Activated CD8-positive, alpha-beta T cell treated with anti-CD3 and anti-CD28 coated beads for 36 hours (primary cell): ENCODE data around the gene LYRM9. TPM values are rescaled to one million over a fixed set of nuclear protein-coding genes. Genes with fewer than 3 reads are reported as not detected.

Experiments
- ATAC-seq: fragments of 200-7000 bp; cut with Tn5 transposase; one replicate; pipeline ENCODE4 v1.10.0; 2021; ENCODE audit warnings: mild to moderate bottlenecking, moderate library complexity
- CTCF ChIA-PET: fragments of 350-600 bp; sonication (Branson Sonifier 250); formaldehyde crosslinking; loops from one replicate; lab custom pipeline; 2021; ENCODE audit warnings: antibody characterized with exemption; lab: Charles Lee
- POLR2A ChIA-PET: fragments of 350-600 bp; sonication (Branson Sonifier 250); formaldehyde crosslinking; loops from one replicate; lab custom pipeline; 2021; ENCODE audit warnings: antibody characterized with exemption; lab: Charles Lee
- DNase-seq: peaks from one replicate; pipeline ENCODE4 v3.0.0-alpha.2; 2020
- H3K27ac Mint-ChIP-seq: one replicate; pipeline ENCODE4 v1.8.0; 2021; ENCODE audit warnings: mild to moderate bottlenecking, mixed read lengths
- H3K27me3 Mint-ChIP-seq: one replicate; pipeline ENCODE4 v1.8.0; 2021; ENCODE audit warnings: mixed read lengths
- H3K36me3 Mint-ChIP-seq: one replicate; pipeline ENCODE4 v1.8.0; 2021; ENCODE audit warnings: low read depth, mixed read lengths
- H3K4me1 Mint-ChIP-seq: one replicate; pipeline ENCODE4 v1.8.0; 2021; ENCODE audit warnings: low read depth, mixed read lengths
- H3K4me3 Mint-ChIP-seq: one replicate; pipeline ENCODE4 v1.8.0; 2021; ENCODE audit warnings: mild to moderate bottlenecking, moderate library complexity, mixed read lengths
- H3K9me3 Mint-ChIP-seq: one replicate; pipeline ENCODE4 v1.8.0; 2021; ENCODE audit warnings: mixed read lengths
- intact Hi-C: fragments of 100-400 bp; cut with micrococcal nuclease; formaldehyde crosslinking; loops from one replicate; pipeline ENCODE4 v1.10.0; 2022
- total RNA-seq, 2 experiments: library from RNA; stranded (reverse); gene quantifications; one replicate each; pipeline ENCODE4 v1.2.3, GENCODE V29; 2021
- TF ChIP-seq, protein P1 (sequence below): fragments of 200-600 bp; IDR thresholded peaks from one replicate; pipeline ENCODE4 v1.8.0; 2022; ENCODE audit warnings: antibody characterized with exemption, mild to moderate bottlenecking

LYRM9 gene
- total RNA-seq, 2 experiments from 2014 or later: 3.1 to 3.5 TPM

DNA sequence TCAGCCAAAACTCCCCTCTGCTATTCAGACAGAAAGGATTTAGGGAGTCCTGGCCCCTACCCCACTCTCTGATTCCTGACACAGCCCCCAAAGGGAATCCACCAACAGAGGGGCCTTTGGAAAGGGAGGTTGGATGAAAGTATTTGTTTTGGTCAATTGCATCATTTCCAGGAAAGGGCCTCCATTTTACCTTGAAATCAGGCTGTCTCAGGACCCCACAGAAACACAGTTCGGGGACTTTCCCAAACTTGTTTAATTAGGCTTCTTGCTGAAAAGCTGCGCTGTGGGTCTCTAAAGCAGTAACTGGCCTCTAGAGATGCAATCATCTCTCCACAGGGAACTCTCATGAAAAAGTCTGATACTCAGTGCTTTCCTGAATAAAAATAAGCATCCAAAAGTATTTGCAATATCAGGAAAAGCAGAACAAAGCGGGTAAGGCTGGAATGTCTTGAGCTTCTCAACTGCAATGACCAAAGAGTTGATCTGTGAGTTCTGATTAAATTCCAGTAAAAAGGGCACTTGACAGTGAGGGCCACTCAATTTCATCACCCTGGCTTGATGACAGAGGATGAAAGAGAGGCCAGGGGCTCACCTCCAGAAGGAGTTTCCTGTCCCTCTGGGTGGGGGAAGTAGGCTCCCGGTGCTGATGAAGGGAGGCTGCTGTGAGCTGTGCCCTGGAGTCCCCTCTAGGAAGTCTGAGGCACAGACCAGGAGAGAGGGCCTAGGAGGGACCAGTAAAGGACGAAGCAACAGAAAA, 36.3 kb downstream of the LYRM9 start:
- Mint-ChIP-seq H3K4me3 (no peak overlapping the region), H3K27ac (peak overlapping the region; percentile 45), H3K27me3 (peaks cover 11% of the 10 kb centered on the region), H3K36me3 (no peaks in the 10 kb centered on the region), H3K4me1 (peaks cover 25% of the 10 kb centered on the region), H3K9me3 (peaks cover 1% of the 10 kb centered on the region)
- DNase-seq (peak; percentile 24), ATAC-seq (no peak)
- intact Hi-C loops: no loop called here
- TF ChIP-seq, protein P1, sequence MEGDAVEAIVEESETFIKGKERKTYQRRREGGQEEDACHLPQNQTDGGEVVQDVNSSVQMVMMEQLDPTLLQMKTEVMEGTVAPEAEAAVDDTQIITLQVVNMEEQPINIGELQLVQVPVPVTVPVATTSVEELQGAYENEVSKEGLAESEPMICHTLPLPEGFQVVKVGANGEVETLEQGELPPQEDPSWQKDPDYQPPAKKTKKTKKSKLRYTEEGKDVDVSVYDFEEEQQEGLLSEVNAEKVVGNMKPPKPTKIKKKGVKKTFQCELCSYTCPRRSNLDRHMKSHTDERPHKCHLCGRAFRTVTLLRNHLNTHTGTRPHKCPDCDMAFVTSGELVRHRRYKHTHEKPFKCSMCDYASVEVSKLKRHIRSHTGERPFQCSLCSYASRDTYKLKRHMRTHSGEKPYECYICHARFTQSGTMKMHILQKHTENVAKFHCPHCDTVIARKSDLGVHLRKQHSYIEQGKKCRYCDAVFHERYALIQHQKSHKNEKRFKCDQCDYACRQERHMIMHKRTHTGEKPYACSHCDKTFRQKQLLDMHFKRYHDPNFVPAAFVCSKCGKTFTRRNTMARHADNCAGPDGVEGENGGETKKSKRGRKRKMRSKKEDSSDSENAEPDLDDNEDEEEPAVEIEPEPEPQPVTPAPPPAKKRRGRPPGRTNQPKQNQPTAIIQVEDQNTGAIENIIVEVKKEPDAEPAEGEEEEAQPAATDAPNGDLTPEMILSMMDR: no peak
- POLR2A ChIA-PET: interaction anchor here (0.7 to 2.4 kb wide), 3 partner anchors 47 to 51 kb away, joined by 3 to 6 read pairs (median 5); no protein-coding TSS in a partner anchor
- CTCF ChIA-PET: interaction anchor here (0.7 to 6.5 kb wide), 4 partner anchors 13 to 50 kb away, joined by 3 to 47 read pairs (median 8); no protein-coding TSS in a partner anchor

DNA sequence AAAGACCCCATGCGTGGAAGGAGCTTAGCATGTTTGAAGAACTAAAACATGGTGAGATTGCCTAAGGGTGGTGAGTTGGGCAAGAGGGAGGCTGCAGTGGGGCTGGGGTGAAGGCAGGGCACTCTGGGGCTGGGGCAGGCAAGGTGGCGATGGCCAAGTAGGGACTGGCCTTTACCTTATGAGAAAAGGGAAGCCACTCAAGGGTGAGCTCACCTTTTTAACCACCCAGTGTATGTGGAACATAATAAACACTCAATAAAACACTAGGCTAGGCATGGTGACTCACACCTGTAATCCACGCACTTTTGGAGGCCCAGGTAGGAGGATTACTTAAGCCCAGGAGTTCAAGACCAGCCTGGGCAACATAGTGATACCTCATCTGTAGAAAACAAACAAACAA, 37.7 kb downstream of the LYRM9 start:
- ATAC-seq (no peak), DNase-seq (no peak)
- CTCF ChIA-PET: interaction anchor here (0.8 to 6.5 kb wide), 3 partner anchors 9 to 49 kb away, joined by 3 to 47 read pairs (median 4); no protein-coding TSS in a partner anchor
- POLR2A ChIA-PET: interaction anchor here (2.1 kb wide), 1 partner anchor 46 kb away, joined by 5 read pairs; no protein-coding TSS in a partner anchor
- Mint-ChIP-seq H3K27me3 (peaks cover 11% of the 10 kb centered on the region), H3K27ac (peak overlapping the region; percentile 59), H3K4me1 (peaks cover 25% of the 10 kb centered on the region), H3K4me3 (no peak overlapping the region), H3K9me3 (peaks cover 1% of the 10 kb centered on the region), H3K36me3 (no peaks in the 10 kb centered on the region)
- intact Hi-C loops: no loop called here
- TF ChIP-seq, protein P1: no peak

DNA sequence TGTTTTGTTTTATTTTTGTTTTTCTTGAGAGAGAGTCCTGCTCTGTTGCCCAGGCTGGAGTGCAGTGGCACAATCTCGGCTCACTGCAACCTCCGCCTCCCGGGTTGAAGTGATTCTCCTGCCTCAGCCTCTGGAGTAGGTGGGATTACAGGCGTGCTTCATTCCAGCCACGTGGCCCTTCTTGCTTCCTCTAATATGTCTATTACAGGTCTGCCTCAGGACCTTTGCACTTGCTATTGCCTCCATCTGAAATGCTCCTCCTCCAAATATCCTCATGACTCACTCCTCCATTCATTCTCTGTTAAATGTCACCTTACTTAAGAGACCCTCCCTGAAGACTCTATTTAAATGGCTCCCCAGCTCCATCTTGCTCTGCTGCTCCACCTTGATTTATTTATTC, 39.0 kb downstream of the LYRM9 start:
- peaks cover 11% of the 10 kb centered on the region for H3K27me3 Mint-ChIP-seq

DNA sequence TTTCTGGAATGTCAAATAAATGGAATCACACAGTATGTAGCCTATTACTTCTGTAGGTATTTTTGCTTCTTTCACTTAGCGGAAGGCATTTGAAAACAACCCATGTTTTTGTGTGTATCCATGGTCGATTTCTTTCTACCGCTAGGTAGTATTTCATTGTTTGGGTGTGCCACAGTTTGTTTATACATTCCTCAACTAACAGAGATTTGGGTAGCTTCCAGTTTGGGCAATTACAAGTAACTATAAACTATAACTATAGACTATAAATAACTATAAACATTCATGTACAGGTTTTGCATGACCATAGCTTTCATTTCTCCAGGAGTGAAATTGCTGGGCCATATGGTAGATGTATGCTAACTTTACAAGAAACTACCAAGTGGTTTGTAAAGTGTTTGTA, 40.1 kb downstream of the LYRM9 start:
- no peak for ATAC-seq
- H3K4me3 Mint-ChIP-seq: no peak overlapping the region
- H3K4me1 Mint-ChIP-seq: peaks cover 20% of the 10 kb centered on the region
- no peak for DNase-seq
- H3K27ac Mint-ChIP-seq: no peak overlapping the region
- no peaks in the 10 kb centered on the region for H3K9me3 Mint-ChIP-seq
- CTCF ChIA-PET: interaction anchor here (3.2 kb wide), 1 partner anchor 47 kb away, joined by 14 read pairs; no protein-coding TSS in a partner anchor
- no peaks in the 10 kb centered on the region for H3K36me3 Mint-ChIP-seq
- H3K27me3 Mint-ChIP-seq: peaks cover 11% of the 10 kb centered on the region
- POLR2A ChIA-PET: no interaction called here
- intact Hi-C loops: no loop called here
- TF ChIP-seq, protein P1: no peak

More for the DNA sequence above, 39.0 kb downstream of the LYRM9 start:
- TF ChIP-seq, protein P1: no peak
- Mint-ChIP-seq H3K4me1 (peaks cover 25% of the 10 kb centered on the region), H3K27ac (no peak overlapping the region), H3K9me3 (peaks cover 1% of the 10 kb centered on the region), H3K36me3 (no peaks in the 10 kb centered on the region), H3K4me3 (no peak overlapping the region)
- ATAC-seq (no peak), DNase-seq (no peak)
- CTCF ChIA-PET: no interaction called here
- intact Hi-C loops: no loop called here
- POLR2A ChIA-PET: no interaction called here
